SK-N-SH treated with all-trans-retinoic acid at 6 μM for 48 hours (cell line): ENCODE data around the gene DENND2C.

Experiments
- ATAC-seq: fragments of 200-7000 bp; cut with Tn5 transposase; 3 replicates; pipeline ENCODE4 v1.9.1; 2020; ENCODE audit warnings: mild to moderate bottlenecking, moderate library complexity
- BACH2 ChIP-seq: fragments of 250-450 bp; sonication (Bioruptor Pico); IDR thresholded peaks from 2 replicates; pipeline ENCODE4 v1.9.0; 2021; ENCODE audit warnings: mild to moderate bottlenecking, borderline replicate concordance
- CSDC2 ChIP-seq: fragments of 250-450 bp; sonication (Bioruptor Pico); IDR thresholded peaks from 2 replicates; pipeline ENCODE4 v1.5.0; 2020; ENCODE audit warnings: mild to moderate bottlenecking, moderate library complexity
- ESRRG ChIP-seq: fragments of 250-450 bp; sonication (Bioruptor Pico); IDR thresholded peaks from 2 replicates; pipeline ENCODE4 v1.6.1; 2021; ENCODE audit warnings: mild to moderate bottlenecking
- GLIS3 ChIP-seq: fragments of 250-450 bp; sonication (Bioruptor Pico); IDR thresholded peaks from 2 replicates; pipeline ENCODE4 v1.5.0; 2020; ENCODE audit warnings: mild to moderate bottlenecking, moderate library complexity
- OSR1 ChIP-seq: fragments of 250-450 bp; sonication (Bioruptor Pico); IDR thresholded peaks from 2 replicates; pipeline ENCODE4 v1.8.0; 2022; ENCODE audit warnings: moderate library complexity, mild to moderate bottlenecking, inconsistent platforms
- PATZ1 ChIP-seq: fragments of 250-450 bp; sonication (Bioruptor Pico); IDR thresholded peaks from 2 replicates; pipeline ENCODE4 v1.8.0; 2020; ENCODE audit warnings: mild to moderate bottlenecking, moderate library complexity, borderline replicate concordance
- TOX ChIP-seq: fragments of 250-450 bp; sonication (Bioruptor Pico); IDR thresholded peaks from 2 replicates; pipeline ENCODE4 v1.8.0; 2021; ENCODE audit warnings: mild to moderate bottlenecking, moderate library complexity, borderline replicate concordance
- ZC3H10 ChIP-seq: fragments of 250-450 bp; sonication (Bioruptor Pico); IDR thresholded peaks from 2 replicates; pipeline ENCODE4 v1.5.1; 2021; ENCODE audit warnings: mild to moderate bottlenecking, moderate library complexity
- ZFP3 ChIP-seq: fragments of 250-450 bp; sonication (Bioruptor Pico); IDR thresholded peaks from 2 replicates; pipeline ENCODE4 v1.5.0; 2020; ENCODE audit warnings: mild to moderate bottlenecking, moderate library complexity
- ZNF565 ChIP-seq: fragments of 450-650 bp; formaldehyde crosslinking; conservative IDR thresholded peaks from 2 replicates; pipeline ENCODE4 v1.5.0; 2020; ENCODE audit warnings: low read depth, mild to moderate bottlenecking, moderate library complexity
- ZNF70 ChIP-seq: fragments of 450-650 bp; formaldehyde crosslinking; IDR thresholded peaks from 2 replicates; pipeline ENCODE4 v1.5.0; 2020; ENCODE audit warnings: mild to moderate bottlenecking, moderate library complexity
- TF ChIP-seq, protein P1 (sequence below): fragments of 250-450 bp; sonication (Bioruptor Pico); IDR thresholded peaks from 2 replicates; pipeline ENCODE4 v1.5.0; 2020; ENCODE audit warnings: mild to moderate bottlenecking, moderate library complexity
- TF ChIP-seq, protein P2 (sequence below): fragments of 250-450 bp; sonication (Bioruptor Pico); IDR thresholded peaks from 2 replicates; pipeline ENCODE4 v1.5.1; 2021; ENCODE audit warnings: mild to moderate bottlenecking, moderate library complexity
- TF ChIP-seq, protein P3 (sequence below): fragments of 250-450 bp; sonication (Bioruptor Pico); IDR thresholded peaks from 2 replicates; pipeline ENCODE4 v1.8.0; 2021; ENCODE audit warnings: low read depth, mild to moderate bottlenecking, moderate library complexity, borderline replicate concordance

DENND2C gene

GRCh38 chr1:114690148-114690547 is 20.3 kb upstream of the DENND2C start:
- ATAC-seq: no peak
- TF ChIP-seq ESRRG (CRISPR knock-in tag) (no peak), ZFP3 (CRISPR knock-in tag) (no peak), ZC3H10 (CRISPR knock-in tag) (no peak)
- TF ChIP-seq, protein P1, sequence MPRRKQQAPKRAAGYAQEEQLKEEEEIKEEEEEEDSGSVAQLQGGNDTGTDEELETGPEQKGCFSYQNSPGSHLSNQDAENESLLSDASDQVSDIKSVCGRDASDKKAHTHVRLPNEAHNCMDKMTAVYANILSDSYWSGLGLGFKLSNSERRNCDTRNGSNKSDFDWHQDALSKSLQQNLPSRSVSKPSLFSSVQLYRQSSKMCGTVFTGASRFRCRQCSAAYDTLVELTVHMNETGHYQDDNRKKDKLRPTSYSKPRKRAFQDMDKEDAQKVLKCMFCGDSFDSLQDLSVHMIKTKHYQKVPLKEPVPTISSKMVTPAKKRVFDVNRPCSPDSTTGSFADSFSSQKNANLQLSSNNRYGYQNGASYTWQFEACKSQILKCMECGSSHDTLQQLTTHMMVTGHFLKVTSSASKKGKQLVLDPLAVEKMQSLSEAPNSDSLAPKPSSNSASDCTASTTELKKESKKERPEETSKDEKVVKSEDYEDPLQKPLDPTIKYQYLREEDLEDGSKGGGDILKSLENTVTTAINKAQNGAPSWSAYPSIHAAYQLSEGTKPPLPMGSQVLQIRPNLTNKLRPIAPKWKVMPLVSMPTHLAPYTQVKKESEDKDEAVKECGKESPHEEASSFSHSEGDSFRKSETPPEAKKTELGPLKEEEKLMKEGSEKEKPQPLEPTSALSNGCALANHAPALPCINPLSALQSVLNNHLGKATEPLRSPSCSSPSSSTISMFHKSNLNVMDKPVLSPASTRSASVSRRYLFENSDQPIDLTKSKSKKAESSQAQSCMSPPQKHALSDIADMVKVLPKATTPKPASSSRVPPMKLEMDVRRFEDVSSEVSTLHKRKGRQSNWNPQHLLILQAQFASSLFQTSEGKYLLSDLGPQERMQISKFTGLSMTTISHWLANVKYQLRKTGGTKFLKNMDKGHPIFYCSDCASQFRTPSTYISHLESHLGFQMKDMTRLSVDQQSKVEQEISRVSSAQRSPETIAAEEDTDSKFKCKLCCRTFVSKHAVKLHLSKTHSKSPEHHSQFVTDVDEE (CRISPR knock-in tag): no peak
- TF ChIP-seq, protein P2, sequence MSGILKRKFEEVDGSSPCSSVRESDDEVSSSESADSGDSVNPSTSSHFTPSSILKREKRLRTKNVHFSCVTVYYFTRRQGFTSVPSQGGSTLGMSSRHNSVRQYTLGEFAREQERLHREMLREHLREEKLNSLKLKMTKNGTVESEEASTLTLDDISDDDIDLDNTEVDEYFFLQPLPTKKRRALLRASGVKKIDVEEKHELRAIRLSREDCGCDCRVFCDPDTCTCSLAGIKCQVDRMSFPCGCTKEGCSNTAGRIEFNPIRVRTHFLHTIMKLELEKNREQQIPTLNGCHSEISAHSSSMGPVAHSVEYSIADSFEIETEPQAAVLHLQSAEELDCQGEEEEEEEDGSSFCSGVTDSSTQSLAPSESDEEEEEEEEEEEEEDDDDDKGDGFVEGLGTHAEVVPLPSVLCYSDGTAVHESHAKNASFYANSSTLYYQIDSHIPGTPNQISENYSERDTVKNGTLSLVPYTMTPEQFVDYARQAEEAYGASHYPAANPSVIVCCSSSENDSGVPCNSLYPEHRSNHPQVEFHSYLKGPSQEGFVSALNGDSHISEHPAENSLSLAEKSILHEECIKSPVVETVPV: no peak

DNA sequence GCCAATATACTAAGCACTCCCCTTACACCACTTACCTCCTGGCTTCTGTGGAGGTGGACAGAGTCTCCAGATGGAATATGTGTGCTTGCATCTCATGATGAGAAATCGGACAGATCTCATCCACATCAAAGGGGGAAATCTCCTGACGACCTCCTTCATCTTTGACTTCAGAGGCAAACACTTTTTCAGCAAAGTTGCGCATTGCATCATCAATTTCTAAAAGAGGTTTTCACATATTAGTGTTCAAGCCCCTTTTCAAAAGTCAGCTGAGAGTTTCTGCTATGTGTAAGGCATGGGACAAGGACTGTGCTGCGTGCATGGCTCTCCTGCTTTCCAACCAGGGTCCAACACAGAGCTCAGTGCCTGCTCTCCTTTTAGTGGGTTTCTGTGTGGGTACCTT is 18.7 kb upstream of the DENND2C start:
- TF ChIP-seq TOX (CRISPR knock-in tag) (no peak), GLIS3 (CRISPR knock-in tag) (no peak), CSDC2 (CRISPR knock-in tag) (no peak), ZNF565 (CRISPR knock-in tag) (no peak), ZNF70 (CRISPR knock-in tag) (no peak), OSR1 (no peak), PATZ1 (CRISPR knock-in tag) (no peak)
- TF ChIP-seq, protein P3, sequence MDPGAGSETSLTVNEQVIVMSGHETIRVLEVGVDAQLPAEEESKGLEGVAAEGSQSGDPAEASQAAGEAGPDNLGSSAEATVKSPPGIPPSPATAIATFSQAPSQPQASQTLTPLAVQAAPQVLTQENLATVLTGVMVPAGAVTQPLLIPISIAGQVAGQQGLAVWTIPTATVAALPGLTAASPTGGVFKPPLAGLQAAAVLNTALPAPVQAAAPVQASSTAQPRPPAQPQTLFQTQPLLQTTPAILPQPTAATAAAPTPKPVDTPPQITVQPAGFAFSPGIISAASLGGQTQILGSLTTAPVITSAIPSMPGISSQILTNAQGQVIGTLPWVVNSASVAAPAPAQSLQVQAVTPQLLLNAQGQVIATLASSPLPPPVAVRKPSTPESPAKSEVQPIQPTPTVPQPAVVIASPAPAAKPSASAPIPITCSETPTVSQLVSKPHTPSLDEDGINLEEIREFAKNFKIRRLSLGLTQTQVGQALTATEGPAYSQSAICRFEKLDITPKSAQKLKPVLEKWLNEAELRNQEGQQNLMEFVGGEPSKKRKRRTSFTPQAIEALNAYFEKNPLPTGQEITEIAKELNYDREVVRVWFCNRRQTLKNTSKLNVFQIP (CRISPR knock-in tag): no peak
- TF ChIP-seq, protein P2: no peak
- ATAC-seq: no peak

DNA sequence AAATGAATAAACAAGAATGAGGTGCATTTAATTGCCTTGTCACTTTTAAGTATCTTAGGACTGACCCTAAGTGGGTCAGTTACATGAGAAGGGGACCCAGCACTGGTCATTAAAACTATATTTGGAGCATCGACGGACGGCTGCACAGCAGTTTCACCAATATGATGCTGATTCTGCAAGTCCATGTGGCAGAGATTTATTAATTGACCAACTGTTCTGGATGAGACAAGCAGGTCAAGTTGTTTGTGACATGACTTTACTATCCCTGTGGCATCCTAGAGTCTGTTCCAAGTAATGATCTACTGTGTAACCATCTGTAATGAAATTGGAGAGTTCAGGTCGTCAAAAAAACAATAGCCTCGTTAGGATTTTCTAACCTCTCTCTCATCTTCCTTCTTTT is 16.0 kb upstream of the DENND2C start:
- no peak for ATAC-seq
- no peak for TF ChIP-seq ZC3H10 (CRISPR knock-in tag)
- TF ChIP-seq, protein P1 (CRISPR knock-in tag): no peak
- no peak for TF ChIP-seq PATZ1 (CRISPR knock-in tag)
- no peak for TF ChIP-seq ZNF565 (CRISPR knock-in tag)
- no peak for TF ChIP-seq GLIS3 (CRISPR knock-in tag)
- TF ChIP-seq BACH2: no peak
- TF ChIP-seq ESRRG (CRISPR knock-in tag): no peak
